Measurements from ENCODE around the gene A2M. TPM values are rescaled to one million over a fixed set of nuclear protein-coding genes. Genes with fewer than 3 reads are reported as not detected.

The A2M gene
- total and polyA plus RNA-seq, 10 of the 15 experiments (the other 5 are each of a cell fraction or from before 2014, with no cell fraction given): 0.03 to 3.5 (median 0.20) TPM; not detected in 5

GRCh38 chr12:9077152-9078031 lies 38.3 kb downstream of the A2M start:
- in situ Hi-C loops (cut with MboI): no loop called here
- ChIA-PET SMC1A (ENCODE audit: uncharacterized antibody, unreplicated experiment) (no interaction called here), POLR2A (no interaction called here), RAD21 (ENCODE audit: unreplicated experiment) (no interaction called here), CTCF (no interaction called here)
- Histone ChIP-seq H3K27ac (ENCODE audit: control insufficient read depth, insufficient read depth) (no peak overlapping the region), H2AFZ (ENCODE audit: control insufficient read depth, low read depth, low read length) (no peak overlapping the region), H3K36me3 (ENCODE audit: control insufficient read depth in 2 of 2, insufficient read depth in 2 of 2, low read length in 1 of 2) (no peaks in the 10 kb centered on the region), H3K79me2 (ENCODE audit: control insufficient read depth, insufficient read depth, low read length) (no peaks in the 10 kb centered on the region), H3K9me3 (replicated peaks; ENCODE audit: control insufficient read depth, insufficient read depth, low read length) (no peaks in the 10 kb centered on the region; the same call in 2 of the 3 replicates), H3K4me2 (ENCODE audit: control insufficient read depth, insufficient read depth) (no peak overlapping the region), H3K27me3 (replicated peaks in 1 of 2; ENCODE audit: control insufficient read depth in 2 of 2, insufficient read depth in 2 of 2, low read length in 1 of 2) (no peaks in the 10 kb centered on the region; a peak in 1 of 4 replicates), H3K4me3 (no peak overlapping the region), H4K20me1 (ENCODE audit: control insufficient read depth, insufficient read depth) (no peaks in the 10 kb centered on the region), H3K4me1 (ENCODE audit: control insufficient read depth, insufficient read depth, low read length) (no peaks in the 10 kb centered on the region), H3K9ac (ENCODE audit: control insufficient read depth, insufficient read depth, low read length) (no peak overlapping the region)
- FAIRE-seq: no peak
- no peak for DNase-seq (ENCODE audit: low read depth, low spot score)
- 41% methylated on average over 5 of the region's 5 CpGs for WGBS (ENCODE audit: insufficient coverage, insufficient replicate concordance, low lambda C conversion rate, missing lambda C conversion rate)
- no peak for TF ChIP-seq MXI1 (IDR thresholded peaks at IDR 0.05; ENCODE audit: low read depth, low read length)
- TF ChIP-seq SMAD5 (IDR thresholded peaks at IDR 0.05; ENCODE audit: low read depth): no peak
- TF ChIP-seq, protein P1, sequence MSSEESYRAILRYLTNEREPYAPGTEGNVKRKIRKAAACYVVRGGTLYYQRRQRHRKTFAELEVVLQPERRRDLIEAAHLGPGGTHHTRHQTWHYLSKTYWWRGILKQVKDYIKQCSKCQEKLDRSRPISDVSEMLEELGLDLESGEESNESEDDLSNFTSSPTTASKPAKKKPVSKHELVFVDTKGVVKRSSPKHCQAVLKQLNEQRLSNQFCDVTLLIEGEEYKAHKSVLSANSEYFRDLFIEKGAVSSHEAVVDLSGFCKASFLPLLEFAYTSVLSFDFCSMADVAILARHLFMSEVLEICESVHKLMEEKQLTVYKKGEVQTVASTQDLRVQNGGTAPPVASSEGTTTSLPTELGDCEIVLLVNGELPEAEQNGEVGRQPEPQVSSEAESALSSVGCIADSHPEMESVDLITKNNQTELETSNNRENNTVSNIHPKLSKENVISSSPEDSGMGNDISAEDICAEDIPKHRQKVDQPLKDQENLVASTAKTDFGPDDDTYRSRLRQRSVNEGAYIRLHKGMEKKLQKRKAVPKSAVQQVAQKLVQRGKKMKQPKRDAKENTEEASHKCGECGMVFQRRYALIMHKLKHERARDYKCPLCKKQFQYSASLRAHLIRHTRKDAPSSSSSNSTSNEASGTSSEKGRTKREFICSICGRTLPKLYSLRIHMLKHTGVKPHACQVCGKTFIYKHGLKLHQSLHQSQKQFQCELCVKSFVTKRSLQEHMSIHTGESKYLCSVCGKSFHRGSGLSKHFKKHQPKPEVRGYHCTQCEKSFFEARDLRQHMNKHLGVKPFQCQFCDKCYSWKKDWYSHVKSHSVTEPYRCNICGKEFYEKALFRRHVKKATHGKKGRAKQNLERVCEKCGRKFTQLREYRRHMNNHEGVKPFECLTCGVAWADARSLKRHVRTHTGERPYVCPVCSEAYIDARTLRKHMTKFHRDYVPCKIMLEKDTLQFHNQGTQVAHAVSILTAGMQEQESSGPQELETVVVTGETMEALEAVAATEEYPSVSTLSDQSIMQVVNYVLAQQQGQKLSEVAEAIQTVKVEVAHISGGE (CRISPR knock-in tag; IDR thresholded peaks at IDR 0.05): no peak
- no peak for TF ChIP-seq KDM1A (IDR thresholded peaks at IDR 0.05; ENCODE audit: borderline replicate concordance)
- no peak for ATAC-seq
- no TSS peak for BruUV-seq (replicated peaks)
- intact Hi-C loops (cut with micrococcal nuclease; ENCODE audit: unreplicated experiment): no loop called here
